Gastrocnemius medialis (tissue), 4 donors: ENCODE results near the gene POLR3A.

Experiments used
- CTCF ChIP-seq, 5 experiments: fragments of 450-650 bp in 3 of 5; fragments of 200-600 bp in 2 of 5; sonication (generic) in 2 of 5; IDR thresholded peaks in 4 of 5; conservative IDR thresholded peaks in 1 of 5; 1 replicate in 4 of 5; 2 replicates in 1 of 5; pipeline ENCODE4 v1.5.1; 2016 to 2019; ENCODE audit warnings: antibody characterized with exemption in 5 of 5, mild to moderate bottlenecking in 3 of 5, moderate library complexity in 3 of 5
- POLR2A ChIP-seq, 2 donors: fragments of 450-650 bp; IDR thresholded peaks; one replicate each; pipeline ENCODE4 v1.6.1; 2017; ENCODE audit warnings: antibody characterized with exemption in 2 of 2, mild to moderate bottlenecking in 2 of 2, moderate library complexity in 2 of 2

GRCh38 chr10:78039743-78040142 is 10.4 kb upstream of the POLR3A start:
- no peak for TF ChIP-seq CTCF (IDR thresholded peaks at IDR 0.05 in 4 of 5, conservative IDR thresholded peaks at IDR 0.05 in 1 of 5)
- no peak for TF ChIP-seq POLR2A (IDR thresholded peaks at IDR 0.05)
